DND-41 (cell line): ENCODE data around the gene TMEM164.

ENCODE experiments used
- ATAC-seq: fragments of 200-7000 bp; cut with Tn5 transposase; 3 replicates; pipeline ENCODE4 v1.9.1; 2021; ENCODE audit warnings: low read depth; ENCODE audit not compliant: insufficient read depth
- DNase-seq: peaks from one replicate; pipeline ENCODE4 v3.0.0-alpha.2; 2020
- H2AFZ ChIP-seq: 2 replicates; pipeline ENCODE4 v1.6.0; 2012; ENCODE audit warnings: low read depth, low read length
- H3K27ac ChIP-seq: 2 replicates; pipeline ENCODE4 v1.5.1; 2012; ENCODE audit warnings: low read length, inconsistent platforms
- H3K27me3 ChIP-seq: fragments of 200-600 bp; sonication (generic); 2 replicates; pipeline ENCODE4 v1.6.0; 2012; ENCODE audit warnings: low read length, mild to moderate bottlenecking, inconsistent platforms; ENCODE audit not compliant: insufficient read depth, poor library complexity
- H3K36me3 ChIP-seq: 2 replicates; pipeline ENCODE4 v1.5.1; 2012; ENCODE audit warnings: low read length, inconsistent platforms; ENCODE audit not compliant: insufficient read depth
- H3K4me1 ChIP-seq: 2 replicates; pipeline ENCODE4 v1.5.1; 2012; ENCODE audit warnings: mild to moderate bottlenecking, low read length; ENCODE audit not compliant: insufficient read depth
- H3K4me2 ChIP-seq: 2 replicates; pipeline ENCODE4 v1.6.0; 2012; ENCODE audit warnings: mild to moderate bottlenecking, moderate library complexity, low read length, inconsistent platforms; ENCODE audit not compliant: insufficient read depth
- H3K4me3 ChIP-seq, 2 experiments: fragments of 200-600 bp in 1 of 2; shearing (Covaris generic) in 1 of 2; 2 replicates each; pipeline ENCODE4 v1.5.1; 2012 to 2016; ENCODE audit warnings: inconsistent platforms in 2 of 2, low read length in 2 of 2, mild to moderate bottlenecking in 2 of 2, low read depth in 1 of 2, moderate library complexity in 1 of 2
- H3K79me2 ChIP-seq: 2 replicates; pipeline ENCODE4 v1.6.0; 2012; ENCODE audit warnings: low read length, inconsistent platforms; ENCODE audit not compliant: insufficient read depth
- H3K9ac ChIP-seq: 2 replicates; pipeline ENCODE4 v1.6.0; 2012; ENCODE audit warnings: low read depth, mild to moderate bottlenecking, inconsistent platforms, low read length, moderate library complexity
- H3K9me3 ChIP-seq: 2 replicates; pipeline ENCODE4 v1.5.1; 2012; ENCODE audit warnings: low read length, moderate library complexity, mild to moderate bottlenecking, inconsistent platforms; ENCODE audit not compliant: insufficient read depth, severe bottlenecking
- H4K20me1 ChIP-seq: 2 replicates; pipeline ENCODE4 v1.6.0; 2012; ENCODE audit warnings: low read length; ENCODE audit not compliant: insufficient read depth
- EZH2 ChIP-seq: IDR thresholded peaks from 3 replicates; pipeline ENCODE4 v1.6.1; 2012; ENCODE audit warnings: borderline replicate concordance, low read depth, mild to moderate bottlenecking, moderate library complexity, low read length, inconsistent platforms; ENCODE audit not compliant: severe bottlenecking
- TF ChIP-seq, protein P1 (sequence below): IDR thresholded peaks from 2 replicates; pipeline ENCODE4 v1.5.1; 2012; ENCODE audit warnings: borderline replicate concordance, low read length, moderate library complexity, mild to moderate bottlenecking; ENCODE audit not compliant: poor library complexity, severe bottlenecking; ENCODE audit errors: extremely low read depth

Gene TMEM164

DNA sequence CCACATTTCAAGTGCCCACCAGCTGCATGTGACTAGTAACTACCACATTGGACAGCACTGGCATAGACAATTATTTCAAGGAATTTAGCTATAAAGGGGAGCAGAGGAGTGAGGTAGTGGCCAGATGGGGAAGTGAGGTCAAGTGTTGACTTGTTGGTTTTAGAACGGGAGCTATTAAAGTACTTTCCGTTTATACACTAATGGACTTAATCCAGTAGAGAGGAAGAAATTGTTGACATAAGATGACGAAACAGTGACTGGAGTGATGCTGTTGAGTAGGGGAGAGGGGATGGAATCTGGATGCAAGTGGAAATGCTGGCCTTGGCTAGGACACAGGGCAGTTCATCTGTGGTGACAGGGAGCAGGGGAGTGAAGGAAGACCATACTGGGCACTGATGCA lies 160.6 kb downstream of the TMEM164 start:
- H3K9ac ChIP-seq: no peak overlapping the region
- ATAC-seq: no peak
- no peaks in the 10 kb centered on the region for H4K20me1 ChIP-seq

DNA sequence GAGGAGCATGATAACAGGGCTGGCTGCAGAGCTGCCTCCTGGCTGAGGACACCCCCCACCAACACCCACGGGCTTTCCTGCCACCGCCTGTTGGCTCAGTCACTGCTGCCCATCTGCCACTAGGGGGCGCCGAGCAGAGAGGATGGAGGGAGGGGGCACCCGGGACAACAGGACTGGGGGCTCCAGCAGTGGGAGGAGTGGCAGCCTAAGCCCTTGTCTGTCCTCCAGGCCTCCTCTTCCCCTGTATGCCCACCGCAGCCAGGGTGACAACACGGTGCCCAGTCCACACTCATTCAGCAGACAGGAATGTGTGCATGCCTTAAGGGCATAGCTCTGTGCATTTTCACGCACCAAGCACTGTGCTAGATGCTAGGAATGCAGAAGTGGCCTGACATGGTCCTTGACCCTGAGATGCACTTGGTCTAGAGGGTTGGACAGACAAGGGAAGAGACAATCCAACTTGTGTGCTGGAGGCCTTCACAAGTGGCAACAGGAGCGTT lies 165.1 kb downstream of the TMEM164 start:
- peak; percentile 74 for ATAC-seq
- peak; percentile 42 for DNase-seq
- Histone ChIP-seq H3K9me3 (no peaks in the 10 kb centered on the region), H3K36me3 (peaks cover 12% of the 10 kb centered on the region), H3K79me2 (no peaks in the 10 kb centered on the region), H2AFZ (no peak overlapping the region), H4K20me1 (no peaks in the 10 kb centered on the region), H3K4me3 (no peak overlapping the region), H3K27me3 (no peaks in the 10 kb centered on the region), H3K27ac (no peak overlapping the region), H3K4me2 (no peak overlapping the region), H3K4me1 (no peaks in the 10 kb centered on the region), H3K9ac (no peak overlapping the region)
- TF ChIP-seq, protein P1, sequence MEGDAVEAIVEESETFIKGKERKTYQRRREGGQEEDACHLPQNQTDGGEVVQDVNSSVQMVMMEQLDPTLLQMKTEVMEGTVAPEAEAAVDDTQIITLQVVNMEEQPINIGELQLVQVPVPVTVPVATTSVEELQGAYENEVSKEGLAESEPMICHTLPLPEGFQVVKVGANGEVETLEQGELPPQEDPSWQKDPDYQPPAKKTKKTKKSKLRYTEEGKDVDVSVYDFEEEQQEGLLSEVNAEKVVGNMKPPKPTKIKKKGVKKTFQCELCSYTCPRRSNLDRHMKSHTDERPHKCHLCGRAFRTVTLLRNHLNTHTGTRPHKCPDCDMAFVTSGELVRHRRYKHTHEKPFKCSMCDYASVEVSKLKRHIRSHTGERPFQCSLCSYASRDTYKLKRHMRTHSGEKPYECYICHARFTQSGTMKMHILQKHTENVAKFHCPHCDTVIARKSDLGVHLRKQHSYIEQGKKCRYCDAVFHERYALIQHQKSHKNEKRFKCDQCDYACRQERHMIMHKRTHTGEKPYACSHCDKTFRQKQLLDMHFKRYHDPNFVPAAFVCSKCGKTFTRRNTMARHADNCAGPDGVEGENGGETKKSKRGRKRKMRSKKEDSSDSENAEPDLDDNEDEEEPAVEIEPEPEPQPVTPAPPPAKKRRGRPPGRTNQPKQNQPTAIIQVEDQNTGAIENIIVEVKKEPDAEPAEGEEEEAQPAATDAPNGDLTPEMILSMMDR: peak; percentile 59
- TF ChIP-seq EZH2: no peak

More for the DNA sequence above, 160.6 kb downstream of the TMEM164 start:
- no peak overlapping the region for H2AFZ ChIP-seq
- no peaks in the 10 kb centered on the region for H3K79me2 ChIP-seq
- H3K4me2 ChIP-seq: no peak overlapping the region
- H3K36me3 ChIP-seq: no peaks in the 10 kb centered on the region; the same call in 1 of the 2 replicates
- no peaks in the 10 kb centered on the region for H3K4me1 ChIP-seq
- no peaks in the 10 kb centered on the region for H3K27me3 ChIP-seq
- H3K27ac ChIP-seq: no peak overlapping the region
- H3K9me3 ChIP-seq: no peaks in the 10 kb centered on the region
- DNase-seq: no peak
- TF ChIP-seq, protein P1: no peak
- TF ChIP-seq EZH2: no peak
- no peak overlapping the region for H3K4me3 ChIP-seq

DNA sequence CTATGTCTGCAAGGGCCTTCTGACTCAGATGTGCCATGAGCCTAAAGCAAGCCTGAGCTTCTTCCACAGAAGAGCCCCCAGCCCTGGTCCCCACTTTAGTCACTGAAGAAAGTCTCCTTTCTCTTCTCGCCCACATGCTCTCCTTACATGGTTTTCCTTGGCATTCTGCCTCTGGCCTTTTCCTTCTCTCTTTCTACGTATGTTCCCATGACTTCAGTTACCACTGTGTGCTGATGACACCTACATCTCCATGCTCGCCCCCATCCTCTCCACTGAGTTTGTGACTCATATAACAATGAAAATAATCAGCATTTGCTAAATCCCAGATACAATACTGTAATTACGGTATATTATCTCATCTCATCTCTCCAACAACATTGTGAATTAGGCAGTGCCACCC lies 165.7 kb downstream of the TMEM164 start:
- ATAC-seq: no peak
- no peaks in the 10 kb centered on the region for H3K27me3 ChIP-seq
- H3K4me3 ChIP-seq: no peak overlapping the region

More for the DNA sequence above, 165.7 kb downstream of the TMEM164 start:
- TF ChIP-seq EZH2: no peak
- TF ChIP-seq, protein P1: no peak
- Histone ChIP-seq H3K27ac (no peak overlapping the region), H4K20me1 (no peaks in the 10 kb centered on the region), H3K79me2 (no peaks in the 10 kb centered on the region), H3K4me1 (no peaks in the 10 kb centered on the region), H3K9me3 (no peaks in the 10 kb centered on the region), H3K4me2 (no peak overlapping the region), H3K36me3 (peaks cover 12% of the 10 kb centered on the region), H3K9ac (no peak overlapping the region), H2AFZ (no peak overlapping the region)
- DNase-seq: no peak
